Panc1 (cell line): ENCODE data around the gene NT5C1A.

Experiments used
- TCF7L2 ChIP-seq: IDR thresholded peaks from 2 replicates; pipeline ENCODE4 v1.6.1; 2011; ENCODE audit warnings: mild to moderate bottlenecking, low read depth, low read length, inconsistent platforms
- TF ChIP-seq, protein P1 (sequence below): fragments of 450-650 bp; IDR thresholded peaks from 2 replicates; pipeline ENCODE4 v1.5.1; 2017; ENCODE audit warnings: mild to moderate bottlenecking

DNA sequence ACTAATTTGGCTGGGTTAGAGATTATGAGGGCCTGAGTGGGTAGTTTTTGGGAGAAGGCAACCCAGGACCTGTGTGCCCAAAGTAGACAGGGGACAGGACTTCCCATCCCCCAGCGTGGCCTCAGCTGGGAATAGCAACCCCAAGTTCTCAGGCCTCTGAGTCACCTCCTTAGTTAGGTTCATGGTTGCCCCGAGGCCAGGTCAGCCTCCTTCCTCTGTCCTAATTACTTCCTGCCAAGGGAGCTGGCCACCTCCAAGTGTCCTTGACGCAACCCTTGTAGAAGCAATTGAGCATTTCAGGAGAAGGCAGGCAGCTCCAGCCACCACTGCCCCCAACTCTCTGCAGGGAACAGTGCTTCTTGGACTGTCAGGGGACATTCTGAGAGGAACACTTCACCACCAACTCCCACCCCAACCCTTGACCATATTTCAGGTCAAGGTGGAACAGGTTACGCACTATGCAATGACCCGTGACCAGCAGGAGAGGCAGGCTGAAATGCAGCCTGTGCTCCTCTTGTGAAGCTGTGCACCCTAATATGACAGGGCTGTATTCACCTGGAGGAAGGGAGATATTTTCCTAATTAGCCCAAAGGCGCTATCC, 5.1 kb upstream of the NT5C1A start:
- TF ChIP-seq TCF7L2 = no peak
- TF ChIP-seq, protein P1, sequence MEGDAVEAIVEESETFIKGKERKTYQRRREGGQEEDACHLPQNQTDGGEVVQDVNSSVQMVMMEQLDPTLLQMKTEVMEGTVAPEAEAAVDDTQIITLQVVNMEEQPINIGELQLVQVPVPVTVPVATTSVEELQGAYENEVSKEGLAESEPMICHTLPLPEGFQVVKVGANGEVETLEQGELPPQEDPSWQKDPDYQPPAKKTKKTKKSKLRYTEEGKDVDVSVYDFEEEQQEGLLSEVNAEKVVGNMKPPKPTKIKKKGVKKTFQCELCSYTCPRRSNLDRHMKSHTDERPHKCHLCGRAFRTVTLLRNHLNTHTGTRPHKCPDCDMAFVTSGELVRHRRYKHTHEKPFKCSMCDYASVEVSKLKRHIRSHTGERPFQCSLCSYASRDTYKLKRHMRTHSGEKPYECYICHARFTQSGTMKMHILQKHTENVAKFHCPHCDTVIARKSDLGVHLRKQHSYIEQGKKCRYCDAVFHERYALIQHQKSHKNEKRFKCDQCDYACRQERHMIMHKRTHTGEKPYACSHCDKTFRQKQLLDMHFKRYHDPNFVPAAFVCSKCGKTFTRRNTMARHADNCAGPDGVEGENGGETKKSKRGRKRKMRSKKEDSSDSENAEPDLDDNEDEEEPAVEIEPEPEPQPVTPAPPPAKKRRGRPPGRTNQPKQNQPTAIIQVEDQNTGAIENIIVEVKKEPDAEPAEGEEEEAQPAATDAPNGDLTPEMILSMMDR = no peak
